Measurements from ENCODE around the gene CHEK1. TPM values are rescaled to one million over a fixed set of nuclear protein-coding genes. Genes with fewer than 3 reads are reported as not detected.

The CHEK1 gene
- total and polyA plus RNA-seq, 5 donors, result 0.32 to 2.5 (median 1.7) TPM

DNA sequence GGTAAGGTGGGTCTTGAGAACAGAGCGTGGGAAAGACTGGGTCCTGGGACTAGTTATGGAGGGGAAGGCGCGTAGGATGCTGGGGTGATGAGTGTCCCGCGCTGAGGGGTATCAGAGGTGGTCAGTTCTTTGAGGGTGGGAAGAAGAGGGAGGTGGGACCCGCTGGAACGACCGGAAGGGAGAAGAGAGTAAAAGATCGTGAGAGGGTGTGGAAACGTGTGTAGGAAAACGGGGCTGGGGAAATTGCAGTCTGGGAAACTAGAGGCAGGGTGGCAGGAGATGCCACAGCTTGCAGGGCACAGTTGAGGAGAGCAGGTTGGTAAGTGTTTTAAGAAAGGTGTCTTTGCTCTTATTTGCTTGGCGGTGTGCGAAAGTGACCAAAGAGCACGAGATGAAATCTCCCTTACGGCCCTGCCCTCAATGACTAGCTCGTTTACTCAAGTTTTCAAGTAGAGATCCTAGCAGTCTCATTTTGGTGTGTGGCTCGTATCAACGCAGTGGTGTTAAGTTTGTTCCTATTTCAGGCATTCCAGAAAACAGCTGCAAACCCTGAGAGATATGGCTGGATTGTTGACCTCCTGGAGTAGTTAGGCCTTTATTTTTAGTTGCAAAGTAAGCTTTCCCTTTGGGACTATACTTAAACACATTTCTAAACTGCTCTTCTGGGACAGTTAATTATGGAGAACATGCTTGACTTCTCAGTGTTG lies 31.7 kb upstream of the CHEK1 start:
- H3K4me3 ChIP-seq (ENCODE audit: low read length), result peak overlapping the region; percentile 79
- intact Hi-C loops (cut with DNase I), result no loop called here
- H3K27ac ChIP-seq (ENCODE audit: low read length), result peak overlapping the region; percentile 63
- no peaks in the 10 kb centered on the region for H3K4me1 ChIP-seq (ENCODE audit: control insufficient read depth, insufficient read depth, low read length)
- H3K27me3 ChIP-seq (ENCODE audit: control insufficient read depth, insufficient read depth), result no peaks in the 10 kb centered on the region
- DNase-seq (no peak), ATAC-seq (peak in 1 of 2 donors; percentile 3)
- WGBS, result under 1% methylated on average over 18 of the region's 18 CpGs
- no peaks in the 10 kb centered on the region for H3K9me3 ChIP-seq (ENCODE audit: control insufficient read depth, low read length)

DNA sequence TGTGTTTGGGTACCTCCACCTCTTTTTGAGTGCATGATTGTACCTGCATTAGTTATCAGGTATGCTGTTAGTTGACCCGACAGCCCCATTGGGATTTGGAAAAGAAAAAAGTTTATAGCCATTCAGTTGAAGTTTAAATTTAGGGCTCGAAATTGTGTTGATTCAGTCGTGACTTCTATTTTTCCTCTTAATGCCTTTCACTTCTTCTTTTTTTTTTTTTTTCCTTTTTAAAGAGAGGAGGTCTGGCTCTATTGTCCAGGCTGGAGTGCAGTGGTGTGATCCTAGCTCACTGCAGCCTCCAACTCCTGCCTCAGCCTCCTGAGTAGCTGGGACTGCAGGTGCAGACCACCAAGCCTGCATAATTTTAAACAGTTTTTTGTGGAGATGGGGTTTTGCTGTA lies 30.0 kb upstream of the CHEK1 start:
- H3K9me3 ChIP-seq (ENCODE audit: control insufficient read depth, low read length), result no peaks in the 10 kb centered on the region
- intact Hi-C loops (cut with DNase I), result no loop called here
- no peaks in the 10 kb centered on the region for H3K27me3 ChIP-seq (ENCODE audit: control insufficient read depth, insufficient read depth)
- 60% methylated on average over 3 of the region's 3 CpGs for WGBS
- no peaks in the 10 kb centered on the region for H3K4me1 ChIP-seq (ENCODE audit: control insufficient read depth, insufficient read depth, low read length)
- DNase-seq (no peak), ATAC-seq (no peak)
- H3K27ac ChIP-seq (ENCODE audit: low read length), result no peak overlapping the region
- H3K4me3 ChIP-seq (ENCODE audit: low read length), result no peak overlapping the region

GRCh38 chr11:125600663-125601062 lies 24.3 kb upstream of the CHEK1 start:
- H3K4me1 ChIP-seq (ENCODE audit: control insufficient read depth, insufficient read depth, low read length), result no peaks in the 10 kb centered on the region
- WGBS, result 97% methylated on average over 2 of the region's 2 CpGs
- H3K9me3 ChIP-seq (ENCODE audit: control insufficient read depth, low read length), result no peaks in the 10 kb centered on the region
- intact Hi-C loops (cut with DNase I), result no loop called here
- H3K4me3 ChIP-seq (ENCODE audit: low read length), result no peak overlapping the region
- ATAC-seq (no peak), DNase-seq (no peak)
- H3K27me3 ChIP-seq (ENCODE audit: control insufficient read depth, insufficient read depth), result no peaks in the 10 kb centered on the region
- H3K27ac ChIP-seq (ENCODE audit: low read length), result no peak overlapping the region

DNA sequence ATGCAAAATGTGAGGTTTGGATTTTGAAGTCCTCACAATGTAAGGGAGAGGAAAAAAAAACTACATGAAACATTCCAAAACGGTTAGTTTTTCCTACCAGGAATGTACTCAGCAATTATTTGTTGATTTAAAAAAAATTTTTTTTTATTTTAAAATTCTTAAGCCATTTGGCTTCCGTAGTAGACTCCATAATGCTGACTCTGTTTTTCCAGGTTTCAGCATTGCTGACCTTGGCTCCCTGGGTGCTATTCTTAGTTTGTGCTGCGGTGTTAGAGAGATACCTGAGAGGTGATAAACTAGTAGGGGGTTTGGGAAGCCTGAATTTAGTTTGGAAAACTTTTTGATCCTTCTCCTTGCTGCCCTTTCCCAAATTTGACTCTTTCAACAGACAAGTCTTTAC lies 21.8 kb upstream of the CHEK1 start:
- Histone ChIP-seq H3K9me3 (ENCODE audit: control insufficient read depth, low read length) (no peaks in the 10 kb centered on the region), H3K27ac (ENCODE audit: low read length) (no peak overlapping the region), H3K4me3 (ENCODE audit: low read length) (no peak overlapping the region), H3K27me3 (ENCODE audit: control insufficient read depth, insufficient read depth) (no peaks in the 10 kb centered on the region), H3K4me1 (ENCODE audit: control insufficient read depth, insufficient read depth, low read length) (no peaks in the 10 kb centered on the region)
- DNase-seq (no peak), ATAC-seq (no peak)
- 69% methylated on average over 3 of the region's 3 CpGs for whole genome bisulfite sequencing
- intact Hi-C loops (cut with DNase I), result no loop called here

GRCh38 chr11:125605417-125605816 lies 19.5 kb upstream of the CHEK1 start:
- no peaks in the 10 kb centered on the region for H3K4me1 ChIP-seq (ENCODE audit: control insufficient read depth, insufficient read depth, low read length)

GRCh38 chr11:125609545-125609944 lies 15.4 kb upstream of the CHEK1 start:
- intact Hi-C loops (cut with DNase I), result no loop called here
- ATAC-seq, result no peak
- 88% methylated on average over 7 of the region's 7 CpGs for WGBS

More at GRCh38 chr11:125605417-125605816, 19.5 kb upstream of the CHEK1 start:
- no peak overlapping the region for H3K4me3 ChIP-seq (ENCODE audit: low read length)
- no peak for ATAC-seq
- intact Hi-C loops (cut with DNase I), result no loop called here
- no peaks in the 10 kb centered on the region for H3K9me3 ChIP-seq (ENCODE audit: control insufficient read depth, low read length)
- DNase-seq, result no peak
- H3K27ac ChIP-seq (ENCODE audit: low read length), result no peak overlapping the region
- no peaks in the 10 kb centered on the region for H3K27me3 ChIP-seq (ENCODE audit: control insufficient read depth, insufficient read depth)

DNA sequence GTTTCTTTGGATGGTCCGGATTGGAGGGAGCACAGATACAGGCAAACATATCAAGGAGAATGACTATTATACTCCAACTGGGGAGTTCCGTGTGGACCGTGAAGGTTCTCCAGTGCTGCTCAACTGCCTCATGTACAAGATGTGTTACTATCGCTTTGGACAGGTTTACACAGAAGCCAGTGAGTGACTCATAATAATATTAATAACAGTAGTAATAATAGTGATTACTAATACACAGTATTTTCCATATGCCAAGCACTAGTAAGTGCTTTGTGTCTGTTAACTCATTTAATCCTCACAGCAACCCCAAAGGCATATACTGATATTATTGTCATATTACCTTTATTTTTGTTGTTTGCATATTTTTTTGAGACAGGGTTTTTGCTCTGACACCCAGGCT lies 6.6 kb upstream of the CHEK1 start:
- no peaks in the 10 kb centered on the region for H3K9me3 ChIP-seq (ENCODE audit: control insufficient read depth, low read length)
- DNase-seq (no peak), ATAC-seq (no peak)
- H3K4me3 ChIP-seq (ENCODE audit: low read length), result no peak overlapping the region
- no peak overlapping the region for H3K27ac ChIP-seq (ENCODE audit: low read length)
- WGBS, result 86% methylated on average over 4 of the region's 4 CpGs
- no peaks in the 10 kb centered on the region for H3K27me3 ChIP-seq (ENCODE audit: control insufficient read depth, insufficient read depth)
- intact Hi-C loops (cut with DNase I), result no loop called here
- H3K4me1 ChIP-seq (ENCODE audit: control insufficient read depth, insufficient read depth, low read length), result no peaks in the 10 kb centered on the region

More at GRCh38 chr11:125609545-125609944, 15.4 kb upstream of the CHEK1 start:
- H3K4me3 ChIP-seq (ENCODE audit: low read length), result no peak overlapping the region
- DNase-seq, result no peak
- H3K27ac ChIP-seq (ENCODE audit: low read length), result no peak overlapping the region
- H3K4me1 ChIP-seq (ENCODE audit: control insufficient read depth, insufficient read depth, low read length), result no peaks in the 10 kb centered on the region
- no peaks in the 10 kb centered on the region for H3K9me3 ChIP-seq (ENCODE audit: control insufficient read depth, low read length)
- no peaks in the 10 kb centered on the region for H3K27me3 ChIP-seq (ENCODE audit: control insufficient read depth, insufficient read depth)

DNA sequence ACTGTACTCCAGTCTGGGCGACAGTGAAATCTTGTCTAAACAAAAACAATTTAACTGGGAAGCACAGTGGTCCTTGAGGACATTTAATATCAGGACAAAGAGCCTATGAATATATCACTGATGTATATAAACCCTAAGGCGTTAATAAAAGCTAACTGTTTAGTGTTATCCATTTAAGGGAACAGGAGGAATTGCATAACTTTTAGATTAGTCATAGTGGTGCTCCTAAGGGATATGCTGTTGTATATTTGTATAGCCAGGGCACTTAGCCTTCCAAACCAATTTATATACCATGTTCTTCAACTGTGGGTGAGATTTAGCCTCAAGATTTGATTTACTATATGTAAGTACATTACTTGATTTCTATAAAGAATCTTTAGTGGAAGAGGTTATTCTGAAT lies 3.0 kb upstream of the CHEK1 start:
- H3K9me3 ChIP-seq (ENCODE audit: control insufficient read depth, low read length), result no peaks in the 10 kb centered on the region
- H3K27me3 ChIP-seq (ENCODE audit: control insufficient read depth, insufficient read depth), result no peaks in the 10 kb centered on the region
- no peak overlapping the region for H3K4me3 ChIP-seq (ENCODE audit: low read length)
- no peak overlapping the region for H3K27ac ChIP-seq (ENCODE audit: low read length)
- H3K4me1 ChIP-seq (ENCODE audit: control insufficient read depth, insufficient read depth, low read length), result peaks cover 5% of the 10 kb centered on the region
- intact Hi-C loops (cut with DNase I), result loop anchor here in 1 of 4 donors (10.0 kb wide), 1 partner anchor 253 kb away; no protein-coding TSS in a partner anchor
- ATAC-seq (no peak), DNase-seq (no peak)
- 74% methylated on average over 2 of the region's 2 CpGs for WGBS

GRCh38 chr11:125623064-125623463 lies 1.9 kb upstream of the CHEK1 start:
- WGBS, result 77% methylated on average over 1 of the region's 1 CpG
- no peaks in the 10 kb centered on the region for H3K9me3 ChIP-seq (ENCODE audit: control insufficient read depth, low read length)
- peaks cover 5% of the 10 kb centered on the region for H3K4me1 ChIP-seq (ENCODE audit: control insufficient read depth, insufficient read depth, low read length)
- no peak for ATAC-seq
- H3K27me3 ChIP-seq (ENCODE audit: control insufficient read depth, insufficient read depth), result no peaks in the 10 kb centered on the region
- intact Hi-C loops (cut with DNase I), result loop anchor here in 1 of 4 donors (10.0 kb wide), 1 partner anchor 252 kb away; no protein-coding TSS in a partner anchor
- DNase-seq, result no peak
- H3K27ac ChIP-seq (ENCODE audit: low read length), result no peak overlapping the region
- H3K4me3 ChIP-seq (ENCODE audit: low read length), result no peak overlapping the region

DNA sequence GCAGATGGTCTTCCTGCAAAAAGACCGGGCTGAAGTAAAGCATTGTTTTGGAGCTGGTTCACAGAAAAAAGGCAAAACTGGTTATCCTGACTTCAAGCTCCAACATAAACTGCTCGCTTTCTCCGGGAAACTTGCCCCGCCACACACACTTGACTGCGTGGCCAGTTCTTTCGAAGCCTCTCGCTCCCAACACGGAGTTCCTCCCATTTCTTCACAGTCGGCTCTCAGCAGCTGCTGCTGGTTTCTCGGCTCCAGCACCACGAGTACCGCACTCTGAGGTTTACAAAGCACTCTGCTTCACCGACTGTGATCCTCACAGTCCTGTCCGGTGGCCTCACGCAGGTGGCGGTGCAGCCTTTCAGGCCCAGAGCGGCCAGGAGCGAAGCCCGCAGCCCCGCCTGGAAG lies 264 bp downstream of the CHEK1 start:
- Histone ChIP-seq H3K27ac (ENCODE audit: low read length) (peak overlapping the region; percentile 77), H3K4me1 (ENCODE audit: control insufficient read depth, insufficient read depth, low read length) (peaks cover 5% of the 10 kb centered on the region), H3K4me3 (ENCODE audit: low read length) (peak overlapping the region; percentile 50), H3K9me3 (ENCODE audit: control insufficient read depth, low read length) (no peaks in the 10 kb centered on the region), H3K27me3 (ENCODE audit: control insufficient read depth, insufficient read depth) (no peaks in the 10 kb centered on the region)
- intact Hi-C loops (cut with DNase I), result loop anchor here in 1 of 4 donors (10.0 kb wide), 1 partner anchor 250 kb away; no protein-coding TSS in a partner anchor
- under 1% methylated on average over 20 of the region's 20 CpGs for WGBS
- DNase-seq, result no peak
- ATAC-seq, result peak in 1 of 2 donors; percentile 58

- WGBS, result under 1% methylated on average over 51 of the region's 51 CpGs
- Histone ChIP-seq H3K27ac (ENCODE audit: low read length) (peak overlapping the region; percentile 77), H3K4me3 (ENCODE audit: low read length) (peak overlapping the region; percentile 50), H3K27me3 (ENCODE audit: control insufficient read depth, insufficient read depth) (no peaks in the 10 kb centered on the region), H3K9me3 (ENCODE audit: control insufficient read depth, low read length) (no peaks in the 10 kb centered on the region), H3K4me1 (ENCODE audit: control insufficient read depth, insufficient read depth, low read length) (peaks cover 5% of the 10 kb centered on the region)
- DNase-seq, result peak; percentile 88 to 95 (median 95)
- intact Hi-C loops (cut with DNase I), result loop anchor here in 1 of 4 donors (10.0 kb wide), 1 partner anchor 249 kb away; no protein-coding TSS in a partner anchor
- ATAC-seq, result peak; percentile 97 to 98
These were observed 796 bp downstream of the CHEK1 start for GRCh38 chr11:125625630-125626287.

Measured in right cardiac atrium (tissue), 5 donors.